Kidney tubule cell (primary cell): ENCODE results near the gene SCARF2.
A peak's percentile ranks its signal among the peaks of the same experiment; 100 is the strongest.
"Not testable (repeated sequence)": the region's sequence is repeated elsewhere in the genome, so short reads cannot be mapped to it uniquely, and the experiment has no call there.

Experiments
- DNase-seq: peaks from one replicate; pipeline ENCODE4 v3.0.0-alpha.2; 2018; ENCODE audit warnings: low spot score

SCARF2 gene

DNA sequence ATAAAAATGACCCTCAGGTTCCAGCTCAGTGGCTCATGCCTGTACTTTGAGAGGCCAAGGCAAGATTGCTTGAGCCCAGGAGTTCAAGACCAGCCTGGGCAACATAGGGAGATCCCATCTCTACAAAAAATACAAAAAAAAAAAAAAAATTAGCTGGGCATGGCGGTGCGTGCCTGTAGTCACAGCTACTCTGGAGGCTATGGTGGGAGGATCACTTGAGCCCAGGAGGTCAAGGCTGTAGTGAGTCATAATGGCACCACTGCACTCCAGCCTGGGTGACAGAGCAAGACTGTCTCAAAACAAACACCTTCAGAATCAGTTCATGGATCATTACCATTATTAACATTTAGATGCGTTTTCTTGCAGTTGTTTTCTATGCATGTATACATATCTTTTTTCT, 28.2 kb downstream of the SCARF2 start:
- not testable (repeated sequence) for DNase-seq

DNA sequence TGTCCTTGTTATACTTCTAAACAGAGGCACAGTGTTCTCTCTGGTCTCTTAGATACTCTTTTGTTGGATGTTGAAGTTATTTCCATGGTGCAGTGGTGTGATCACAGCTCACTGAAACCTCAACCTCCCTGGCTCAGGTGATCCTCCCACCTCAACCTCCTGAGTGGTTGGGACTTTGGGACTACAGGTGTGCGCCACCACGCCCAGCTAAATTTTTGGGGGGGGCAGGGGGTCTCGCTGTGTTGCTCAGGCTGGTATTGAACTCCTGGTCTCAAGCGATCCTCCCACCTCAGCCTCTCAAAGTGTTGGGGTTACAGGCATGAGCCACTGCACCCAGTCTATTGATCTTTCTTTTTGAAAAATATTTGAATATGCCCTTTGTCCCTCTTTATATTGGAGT, 28.7 kb downstream of the SCARF2 start:
- no peak for DNase-seq

DNA sequence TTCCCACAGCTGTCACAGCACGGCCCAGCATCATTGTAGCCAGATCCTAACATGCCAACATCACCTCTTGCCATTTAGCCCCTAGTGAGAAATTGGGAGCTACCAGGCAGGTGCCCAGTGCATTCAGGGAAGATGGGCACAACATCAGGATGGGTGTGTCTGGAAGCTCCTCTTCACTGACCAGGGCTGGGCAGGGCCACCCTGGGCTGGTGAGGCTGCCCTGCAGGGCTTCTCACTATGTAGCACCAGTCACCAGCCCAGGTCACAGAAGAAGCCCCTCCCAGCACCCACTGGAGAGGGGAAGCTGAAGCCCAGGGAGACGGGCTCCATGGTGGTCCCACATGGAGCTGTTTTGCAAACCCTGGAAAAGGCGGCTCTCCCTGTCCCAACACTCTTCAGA, 29.8 kb downstream of the SCARF2 start:
- DNase-seq: no peak

DNA sequence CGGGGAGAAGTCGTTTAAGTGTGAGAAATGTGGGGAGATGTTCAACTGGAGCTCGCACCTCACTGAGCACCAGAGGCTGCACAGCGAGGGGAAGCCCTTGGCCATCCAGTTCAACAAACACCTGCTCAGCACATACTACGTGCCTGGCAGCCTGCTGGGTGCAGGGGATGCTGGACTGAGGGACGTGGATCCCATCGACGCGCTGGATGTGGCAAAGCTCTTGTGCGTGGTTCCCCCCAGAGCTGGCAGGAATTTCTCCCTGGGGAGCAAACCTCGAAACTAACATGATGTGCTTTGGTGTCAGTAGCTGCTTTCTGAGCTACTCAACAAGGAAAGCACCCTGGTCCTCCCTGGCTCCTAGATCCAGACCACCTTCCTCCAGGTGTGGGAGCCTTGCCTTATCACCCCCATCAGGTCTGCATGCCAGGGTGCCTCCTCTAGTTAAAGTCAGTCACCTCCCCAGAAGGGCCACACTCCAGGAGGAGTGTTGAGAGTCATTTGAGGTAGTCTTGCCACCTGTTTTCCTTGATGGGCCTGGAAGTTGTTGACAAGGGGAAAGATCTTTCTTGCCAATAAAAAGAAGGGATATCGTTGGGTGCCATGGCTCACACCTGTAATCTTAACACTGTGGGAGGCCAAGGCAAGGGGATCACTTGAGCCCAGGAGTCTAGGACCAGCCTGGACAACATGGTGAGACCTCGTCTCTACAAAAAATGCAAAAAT, 30.8 kb downstream of the SCARF2 start:
- DNase-seq: no peak

DNA sequence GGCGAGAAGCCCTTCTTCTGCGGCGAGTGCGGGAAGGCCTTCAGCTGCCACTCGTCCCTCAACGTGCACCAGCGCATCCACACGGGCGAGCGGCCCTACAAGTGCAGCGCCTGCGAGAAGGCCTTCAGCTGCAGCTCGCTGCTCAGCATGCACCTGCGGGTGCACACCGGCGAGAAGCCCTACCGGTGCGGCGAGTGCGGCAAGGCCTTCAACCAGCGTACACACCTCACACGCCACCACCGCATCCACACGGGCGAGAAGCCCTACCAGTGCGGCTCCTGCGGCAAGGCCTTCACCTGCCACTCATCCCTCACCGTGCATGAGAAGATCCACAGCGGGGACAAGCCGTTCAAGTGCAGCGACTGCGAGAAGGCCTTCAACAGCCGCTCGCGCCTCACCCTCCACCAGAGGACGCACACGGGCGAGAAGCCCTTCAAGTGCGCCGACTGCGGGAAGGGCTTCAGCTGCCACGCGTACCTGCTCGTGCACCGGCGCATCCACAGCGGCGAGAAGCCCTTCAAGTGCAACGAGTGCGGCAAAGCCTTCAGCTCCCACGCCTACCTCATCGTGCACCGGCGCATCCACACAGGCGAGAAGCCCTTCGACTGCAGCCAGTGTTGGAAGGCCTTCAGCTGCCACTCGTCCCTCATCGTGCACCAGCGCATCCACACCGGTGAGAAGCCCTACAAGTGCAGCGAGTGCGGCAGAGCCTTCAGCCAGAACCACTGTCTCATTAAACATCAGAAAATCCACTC, 31.5 kb downstream of the SCARF2 start:
- peak; percentile 11 for DNase-seq

DNA sequence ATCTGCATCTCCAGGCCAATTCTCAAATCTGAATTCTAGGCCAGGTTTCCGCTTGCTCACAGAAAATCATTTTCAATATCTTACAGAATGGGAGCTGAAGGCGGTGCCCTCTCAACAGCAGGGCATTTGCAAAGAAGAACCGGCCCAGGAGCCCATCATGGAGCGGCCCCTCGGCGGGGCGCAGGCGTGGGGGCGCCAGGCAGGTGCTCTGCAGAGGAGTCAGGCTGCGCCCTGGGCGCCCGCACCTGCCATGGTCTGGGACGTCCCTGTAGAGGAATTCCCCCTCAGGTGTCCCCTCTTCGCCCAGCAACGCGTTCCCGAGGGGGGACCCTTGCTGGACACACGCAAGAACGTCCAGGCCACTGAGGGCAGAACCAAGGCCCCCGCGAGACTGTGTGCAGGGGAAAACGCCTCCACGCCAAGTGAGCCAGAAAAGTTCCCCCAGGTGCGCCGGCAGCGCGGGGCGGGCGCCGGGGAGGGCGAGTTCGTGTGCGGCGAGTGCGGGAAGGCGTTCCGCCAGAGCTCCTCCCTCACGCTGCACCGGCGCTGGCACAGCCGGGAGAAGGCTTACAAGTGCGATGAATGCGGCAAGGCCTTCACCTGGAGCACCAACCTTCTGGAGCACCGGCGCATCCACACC, 32.2 kb downstream of the SCARF2 start:
- no peak for DNase-seq

DNA sequence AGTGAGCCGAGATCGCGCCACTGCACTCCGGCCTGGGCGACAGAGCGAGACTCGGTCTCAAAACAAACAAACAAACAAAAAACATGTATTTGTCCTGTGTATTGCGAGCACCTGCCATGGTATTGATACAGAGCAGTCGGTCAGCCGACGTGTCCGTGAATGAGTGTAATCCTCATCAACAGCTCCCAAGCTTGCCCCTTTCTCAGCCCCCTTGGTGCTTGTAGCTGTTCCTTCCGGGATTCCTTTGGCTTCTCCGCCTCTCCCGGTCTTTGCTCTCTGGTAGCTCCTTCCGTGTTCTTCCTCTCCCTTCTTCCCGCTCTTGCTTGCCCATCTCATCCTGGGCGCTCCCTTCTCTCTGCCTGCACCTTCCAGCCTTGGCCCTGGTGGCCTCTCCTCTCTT, 32.7 kb downstream of the SCARF2 start:
- DNase-seq: no peak

DNA sequence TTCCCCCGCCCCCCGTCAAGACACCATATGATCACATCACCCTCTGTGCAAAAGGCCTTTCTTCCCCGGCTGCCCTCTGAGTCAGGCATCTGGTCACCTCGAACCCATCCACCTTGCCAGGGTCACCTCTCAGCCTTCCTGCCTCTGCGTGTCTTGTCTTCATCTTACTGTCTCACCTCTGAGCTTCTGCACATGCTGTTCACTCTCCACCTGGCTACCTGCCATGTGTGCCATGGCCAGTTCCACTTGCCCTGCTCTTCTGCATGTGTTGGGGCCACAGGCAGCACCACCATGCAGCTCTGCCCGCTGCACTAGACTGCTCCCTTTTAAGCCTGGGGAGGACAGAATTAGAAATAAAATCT, 33.9 kb downstream of the SCARF2 start:
- DNase-seq: no peak

DNA sequence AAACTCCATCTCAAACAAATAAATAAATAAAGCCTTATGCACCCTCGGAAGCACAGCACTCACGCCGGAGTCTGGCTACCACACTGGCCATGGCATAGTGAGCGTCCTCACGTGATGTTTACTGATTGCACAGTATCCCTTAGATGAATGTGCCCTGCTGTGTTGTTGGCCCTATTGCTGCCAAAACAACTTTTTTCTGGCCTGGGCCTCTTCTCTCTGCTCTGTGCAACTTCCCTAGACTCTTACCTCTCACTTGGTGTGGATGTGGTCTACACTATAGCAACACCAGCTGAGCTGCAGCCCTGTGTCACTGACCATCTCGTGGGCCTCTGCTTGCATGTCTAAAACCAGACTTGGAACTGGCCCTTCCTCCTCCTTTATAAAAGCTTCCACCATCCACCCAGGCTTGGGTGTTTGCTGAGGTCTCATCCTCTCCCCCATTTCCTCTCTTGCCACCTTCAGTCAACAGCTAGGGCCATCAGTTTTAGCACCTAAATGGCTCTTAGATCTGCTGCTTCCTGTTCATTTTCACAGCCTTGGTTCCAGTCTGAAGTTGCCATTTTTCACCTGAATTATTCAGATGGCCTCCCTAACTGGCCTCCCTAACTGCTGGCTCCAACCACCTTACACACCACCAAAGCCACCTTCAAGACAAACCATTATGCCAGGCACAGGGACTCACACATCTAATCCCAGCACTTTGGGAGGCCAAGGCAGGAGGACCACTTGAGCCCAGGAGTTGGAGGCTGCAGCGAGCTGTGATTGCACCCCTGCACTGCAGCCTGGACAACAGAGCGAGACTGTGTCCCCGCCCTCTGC, 34.5 kb downstream of the SCARF2 start:
- DNase-seq: no peak

DNA sequence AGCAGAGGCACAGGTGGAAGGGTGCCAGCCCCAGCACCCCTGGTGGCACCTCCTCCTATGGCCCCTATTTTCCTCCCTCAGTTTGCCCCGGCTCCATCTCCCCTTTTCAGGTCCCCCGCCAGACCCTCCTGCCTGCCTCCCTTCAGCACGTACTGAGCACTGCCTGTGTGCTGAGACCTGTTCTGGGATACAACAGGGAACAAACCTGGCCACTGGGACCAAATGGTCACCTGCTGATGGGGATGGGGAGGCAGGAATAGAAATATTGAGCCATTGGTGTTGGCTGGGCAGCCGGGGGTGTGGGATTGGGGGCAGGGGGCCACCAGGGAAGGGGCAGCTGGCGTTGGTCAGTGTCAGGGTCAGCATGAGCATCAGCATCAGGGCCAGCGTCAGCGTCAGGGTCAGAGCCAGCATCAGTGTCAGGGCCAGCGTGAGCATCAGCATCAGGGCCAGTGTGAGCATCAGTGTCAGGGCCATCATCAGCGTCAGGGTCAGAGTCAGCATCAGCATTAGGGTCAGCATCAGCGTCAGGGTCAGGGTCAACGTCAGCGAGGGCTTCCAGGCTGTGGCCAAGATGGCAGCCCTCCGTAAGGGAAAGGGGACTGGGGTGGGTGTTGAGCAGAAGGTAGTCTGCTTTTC, 36.1 kb downstream of the SCARF2 start:
- no peak for DNase-seq

DNA sequence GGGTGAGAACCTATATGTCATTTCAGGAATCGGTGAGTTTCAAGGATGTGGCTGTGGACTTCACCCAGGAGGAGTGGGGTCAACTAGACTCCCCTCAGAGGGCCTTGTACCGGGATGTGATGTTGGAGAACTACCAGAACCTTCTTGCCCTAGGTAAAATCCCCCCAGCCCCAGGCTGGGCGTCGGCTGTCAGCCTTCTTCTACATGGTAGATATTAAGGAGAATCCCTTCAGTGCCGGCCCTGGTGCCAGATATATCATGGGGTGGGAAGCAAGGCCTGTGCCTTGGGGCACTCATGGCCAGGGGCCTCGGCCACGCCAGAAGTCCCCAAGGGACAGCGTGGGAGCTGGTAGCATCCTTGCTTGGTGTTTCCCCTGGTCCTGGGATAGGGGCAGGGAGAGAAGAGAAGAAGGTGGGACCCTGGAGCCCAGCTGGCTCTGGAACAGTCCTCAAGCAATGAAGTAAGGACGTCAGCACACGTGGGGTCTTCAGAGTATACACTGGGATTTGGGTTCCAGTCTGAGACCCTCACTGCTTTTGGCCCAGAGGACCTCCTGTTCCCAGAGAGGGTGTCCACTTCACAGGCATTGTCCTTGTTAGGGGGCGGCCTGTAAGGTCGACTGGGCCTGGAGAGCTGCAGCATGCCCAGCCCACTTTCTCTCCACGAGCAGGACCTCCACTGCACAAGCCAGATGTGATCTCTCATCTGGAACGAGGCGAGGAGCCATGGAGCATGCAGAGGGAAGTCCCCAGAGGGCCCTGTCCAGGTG, 36.8 kb downstream of the SCARF2 start:
- DNase-seq: no peak

DNA sequence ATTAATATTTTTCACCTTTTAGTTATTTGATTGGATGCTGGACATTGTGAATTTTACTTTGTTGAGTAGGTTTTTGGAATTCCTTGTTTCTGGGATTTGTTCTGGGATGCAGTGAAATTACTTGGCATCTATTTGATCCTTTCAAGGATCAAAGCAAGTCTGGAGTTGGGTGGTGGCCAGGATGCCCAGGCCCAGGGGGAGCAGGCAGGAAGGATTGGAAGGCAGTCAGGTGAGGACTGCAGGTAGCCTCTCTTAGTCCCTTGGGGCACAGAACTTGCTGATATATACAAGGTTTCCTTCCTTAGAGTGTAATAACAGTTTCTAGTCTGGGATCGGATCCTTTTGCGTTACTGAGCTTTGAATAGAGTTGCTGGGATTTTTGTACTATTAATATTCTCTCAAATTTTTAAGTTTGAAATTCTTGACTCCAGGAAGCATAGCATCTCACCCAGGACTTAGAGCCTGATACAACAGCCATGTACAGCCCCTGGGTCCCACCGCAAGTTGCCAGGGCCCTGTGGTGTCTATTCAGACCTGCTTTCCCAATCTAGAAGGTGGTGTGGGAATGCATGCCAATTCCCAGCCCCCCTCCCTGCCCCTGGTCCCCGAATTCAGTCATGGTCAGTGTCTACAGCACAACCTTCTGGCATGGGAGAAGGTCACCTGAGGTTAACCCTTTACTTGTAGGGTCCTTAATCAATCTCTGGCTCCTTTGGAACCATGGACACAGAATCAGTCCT, 37.6 kb downstream of the SCARF2 start:
- no peak for DNase-seq

DNA sequence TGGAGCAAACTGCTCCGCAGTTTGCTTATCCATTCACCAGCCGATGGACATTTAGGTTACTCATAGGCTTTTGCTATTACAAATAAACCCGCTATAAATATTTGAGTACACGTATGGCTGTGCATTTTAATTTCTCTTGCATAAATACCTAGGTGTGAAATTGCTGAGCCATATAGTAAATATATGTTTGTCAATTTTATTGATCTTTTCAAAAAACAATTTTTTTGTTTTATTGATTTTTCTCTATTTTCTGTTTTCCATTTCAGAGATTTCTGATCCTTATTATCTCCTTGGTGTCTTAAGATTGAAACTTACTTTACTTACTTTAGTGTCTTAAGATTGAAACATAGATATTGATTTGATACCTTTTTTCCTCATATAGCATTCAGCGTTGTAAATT, 39.2 kb downstream of the SCARF2 start:
- DNase-seq: no peak

DNA sequence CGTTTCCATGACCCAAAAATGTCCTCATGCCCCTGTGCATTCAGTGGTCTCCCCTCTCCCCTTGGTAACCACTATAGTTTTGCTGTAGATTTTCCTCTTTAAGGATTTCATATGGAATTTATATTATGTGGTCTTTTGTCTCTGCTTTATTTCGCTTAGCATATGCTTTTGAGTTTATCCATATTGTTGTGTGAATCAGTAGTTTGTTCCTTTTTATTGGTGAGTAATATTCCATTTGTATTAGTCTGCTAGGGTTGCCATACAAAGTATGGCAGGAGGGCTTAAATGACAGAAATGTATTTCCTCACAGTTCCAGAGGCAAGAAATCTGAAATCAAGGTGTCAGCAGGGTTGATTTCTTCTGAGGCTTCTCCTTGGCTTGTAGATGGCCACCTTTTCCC, 40.1 kb downstream of the SCARF2 start:
- DNase-seq: no peak

DNA sequence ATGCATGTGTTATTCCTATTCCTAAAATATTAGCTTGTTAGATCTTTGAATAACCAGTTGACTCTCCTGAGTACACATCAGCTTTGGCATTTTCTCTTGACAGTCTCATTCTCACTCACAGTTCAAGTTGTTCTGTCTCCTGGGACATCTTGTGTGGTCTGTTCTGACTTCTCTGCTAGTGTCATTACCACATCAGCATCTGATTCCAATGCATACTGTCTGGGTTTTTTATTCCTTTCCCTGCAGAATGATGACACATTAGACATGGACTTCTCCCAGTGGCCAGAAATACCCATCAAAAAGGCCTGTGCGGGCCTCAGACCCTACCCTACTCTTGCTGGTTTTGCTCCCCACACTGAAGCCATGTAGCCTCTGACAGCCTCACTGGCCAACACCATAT, 41.0 kb downstream of the SCARF2 start:
- DNase-seq: no peak

DNA sequence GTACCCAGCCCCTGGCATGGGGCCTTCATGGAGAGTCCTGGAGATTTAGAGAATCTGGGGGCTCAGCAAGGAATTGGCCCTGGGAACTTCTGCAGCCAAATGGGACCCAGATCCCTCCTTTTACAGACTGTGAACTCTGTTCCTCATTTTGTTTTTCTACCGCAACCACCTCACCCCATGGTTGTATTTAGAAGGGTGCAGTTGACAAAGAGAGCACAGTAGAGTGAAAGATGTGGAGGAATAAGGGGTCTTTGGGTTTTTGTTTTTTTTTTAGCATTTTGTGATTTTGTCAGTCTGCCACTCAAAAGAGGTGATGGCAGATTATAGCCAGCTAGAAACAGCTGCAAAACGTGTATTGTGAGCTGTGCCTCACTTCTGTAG, 41.7 kb downstream of the SCARF2 start:
- no peak for DNase-seq

DNA sequence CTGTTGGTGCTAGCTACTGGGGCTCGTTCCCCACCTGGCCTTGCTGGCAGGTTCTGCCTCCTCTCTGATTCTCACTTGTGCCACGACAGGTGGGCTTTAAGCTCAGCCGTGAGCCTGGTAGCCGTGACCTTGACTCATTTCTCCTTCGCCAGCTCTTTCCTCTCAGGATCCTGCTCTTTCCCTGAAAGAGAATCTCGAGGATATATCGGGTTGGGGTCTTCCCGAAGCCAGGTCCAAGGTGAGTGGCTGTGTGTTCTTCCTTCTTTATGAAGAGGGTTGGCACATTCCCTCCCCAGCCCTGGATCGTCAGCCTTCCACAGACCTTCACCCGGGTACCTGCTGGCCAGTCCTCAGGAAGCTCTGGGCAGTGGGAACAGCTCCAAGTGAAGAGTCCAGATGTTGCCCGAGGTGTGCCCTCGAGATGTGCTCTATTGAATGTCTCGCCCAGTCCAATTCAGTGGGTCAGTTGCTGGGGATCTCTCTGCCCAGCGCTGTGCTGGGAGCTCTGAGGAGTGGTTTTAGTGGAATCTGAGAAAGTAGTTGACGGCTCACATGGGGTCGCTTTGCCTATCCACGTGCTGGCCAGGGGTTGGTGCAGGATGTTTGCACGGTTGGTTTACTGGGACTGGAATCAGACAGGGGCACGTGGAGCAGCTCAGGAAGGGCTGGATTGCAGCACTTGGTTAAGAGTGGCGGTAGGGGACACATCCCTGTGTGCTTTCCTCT, 42.3 kb downstream of the SCARF2 start:
- no peak for DNase-seq

DNA sequence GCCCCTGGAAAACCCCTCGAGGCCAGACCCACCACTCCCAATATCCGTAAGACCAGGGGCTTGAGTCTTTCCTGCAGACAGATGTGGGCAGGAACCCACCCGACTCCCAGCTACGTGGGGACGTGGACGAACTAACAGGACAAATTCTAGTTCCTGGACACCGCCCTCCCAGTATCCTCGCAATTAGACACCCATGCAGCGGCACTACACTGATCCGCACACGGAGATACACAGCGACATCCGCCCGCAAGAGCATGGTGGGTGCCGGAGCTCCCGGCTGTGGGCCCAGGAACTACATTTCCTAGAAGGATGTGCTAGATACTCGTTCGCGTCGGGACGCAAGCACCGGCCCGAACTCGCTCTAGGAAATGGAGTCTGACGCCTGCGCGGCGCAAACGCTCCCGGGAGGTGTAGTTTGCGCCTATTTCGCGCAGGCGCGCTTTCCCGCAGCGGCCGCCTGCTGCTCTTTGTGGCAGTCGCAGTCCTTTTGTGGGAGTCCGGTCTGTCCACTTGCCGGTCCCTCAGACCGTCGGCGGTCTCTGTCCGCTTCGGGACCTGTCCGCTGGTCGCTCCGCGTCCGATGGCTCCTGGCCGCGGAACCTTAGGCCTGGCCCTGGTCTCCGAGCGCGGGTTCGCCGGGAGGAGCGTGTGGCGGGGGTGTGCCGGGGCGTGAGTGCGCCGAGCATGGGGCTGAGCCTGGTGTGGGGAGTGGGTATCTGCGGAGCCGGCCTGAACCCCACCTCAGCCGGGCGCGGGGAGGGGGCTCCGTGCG, 43.7 kb downstream of the SCARF2 start, which contains the start of gene ZNF74:
TSS of gene ZNF74 (plus strand) at position 447 of the 772 bp plus-strand sequence. CDS start 478 bp downstream, outside the sequence.
- peak; percentile 91 for DNase-seq
